ENCODE data around the gene UNG.

Gene UNG

DNA sequence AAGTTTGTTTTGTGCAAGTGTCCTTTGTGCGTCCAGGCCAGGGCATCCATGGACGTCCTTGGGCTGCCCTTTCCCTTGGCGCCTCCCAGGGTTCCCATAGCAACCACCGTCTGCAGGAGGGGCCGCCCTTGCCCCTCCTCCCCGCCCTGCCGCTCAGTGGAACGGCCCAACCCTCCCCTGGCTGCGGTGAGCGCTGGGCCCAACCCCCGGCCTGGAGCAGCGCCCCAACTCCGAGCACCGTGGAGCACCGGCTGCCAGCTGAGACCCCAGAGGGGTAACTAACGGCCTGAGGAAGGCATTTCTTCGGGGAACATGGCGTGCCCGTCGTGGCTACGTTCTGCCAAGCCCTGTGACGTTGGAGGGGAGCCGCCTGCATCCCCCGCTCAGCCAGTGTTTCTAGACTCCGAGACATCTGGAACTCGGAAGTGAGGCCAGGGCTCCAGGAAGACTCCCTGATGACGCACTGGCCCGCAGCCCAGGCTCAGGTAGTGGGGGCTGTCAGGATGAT, 13.6 kb downstream of the UNG start:
- in situ Hi-C loops (cut with MboI; ENCODE audit: low pct_unique_long_range_greater_than_20kb, low sequenced_read_pairs, unreplicated experiment) = loop anchor here (25.0 kb wide), 1 partner anchor 276 kb away; no protein-coding TSS in a partner anchor
- TF ChIP-seq, protein P1, sequence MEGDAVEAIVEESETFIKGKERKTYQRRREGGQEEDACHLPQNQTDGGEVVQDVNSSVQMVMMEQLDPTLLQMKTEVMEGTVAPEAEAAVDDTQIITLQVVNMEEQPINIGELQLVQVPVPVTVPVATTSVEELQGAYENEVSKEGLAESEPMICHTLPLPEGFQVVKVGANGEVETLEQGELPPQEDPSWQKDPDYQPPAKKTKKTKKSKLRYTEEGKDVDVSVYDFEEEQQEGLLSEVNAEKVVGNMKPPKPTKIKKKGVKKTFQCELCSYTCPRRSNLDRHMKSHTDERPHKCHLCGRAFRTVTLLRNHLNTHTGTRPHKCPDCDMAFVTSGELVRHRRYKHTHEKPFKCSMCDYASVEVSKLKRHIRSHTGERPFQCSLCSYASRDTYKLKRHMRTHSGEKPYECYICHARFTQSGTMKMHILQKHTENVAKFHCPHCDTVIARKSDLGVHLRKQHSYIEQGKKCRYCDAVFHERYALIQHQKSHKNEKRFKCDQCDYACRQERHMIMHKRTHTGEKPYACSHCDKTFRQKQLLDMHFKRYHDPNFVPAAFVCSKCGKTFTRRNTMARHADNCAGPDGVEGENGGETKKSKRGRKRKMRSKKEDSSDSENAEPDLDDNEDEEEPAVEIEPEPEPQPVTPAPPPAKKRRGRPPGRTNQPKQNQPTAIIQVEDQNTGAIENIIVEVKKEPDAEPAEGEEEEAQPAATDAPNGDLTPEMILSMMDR (IDR thresholded peaks at IDR 0.05; ENCODE audit: extremely low read depth, insufficient read depth, missing control alignments) = no peak
- DNase-seq (ENCODE audit: low spot score) = peak; percentile 57

GRCh38 chr12:109112720-109113465, 15.5 kb downstream of the UNG start:
- TF ChIP-seq, protein P1 (IDR thresholded peaks at IDR 0.05; ENCODE audit: extremely low read depth, insufficient read depth, missing control alignments) = no peak
- no peak for DNase-seq (ENCODE audit: low spot score)
- in situ Hi-C loops (cut with MboI; ENCODE audit: low pct_unique_long_range_greater_than_20kb, low sequenced_read_pairs, unreplicated experiment) = loop anchor here (25.0 kb wide), 1 partner anchor 274 kb away; no protein-coding TSS in a partner anchor

- DNase-seq (ENCODE audit: low spot score) = no peak
- in situ Hi-C loops (cut with MboI; ENCODE audit: low pct_unique_long_range_greater_than_20kb, low sequenced_read_pairs, unreplicated experiment) = loop anchor here (25.0 kb wide), 1 partner anchor 274 kb away; no protein-coding TSS in a partner anchor
- TF ChIP-seq, protein P1 (IDR thresholded peaks at IDR 0.05; ENCODE audit: extremely low read depth, insufficient read depth, missing control alignments) = no peak
These were observed 16.4 kb downstream of the UNG start for GRCh38 chr12:109113661-109114321.

DNA sequence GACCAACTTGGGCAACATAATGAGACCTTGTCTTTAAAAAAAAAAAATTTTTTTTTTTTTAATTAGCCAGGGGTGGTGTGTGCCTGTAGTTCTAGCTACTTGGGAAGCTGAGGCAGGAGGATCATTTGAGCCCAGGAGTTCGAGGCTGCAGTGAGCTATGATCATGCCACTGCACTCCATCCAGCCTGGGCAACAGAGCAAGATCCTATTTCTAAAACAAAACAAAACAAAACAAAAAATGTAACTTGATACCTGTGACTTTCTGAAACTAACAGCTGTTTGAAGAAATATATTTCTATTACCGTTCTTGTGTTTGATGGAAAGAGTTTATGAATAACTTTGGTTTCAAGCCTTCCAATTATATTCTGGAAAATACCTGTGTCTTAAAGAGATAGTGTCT, 17.2 kb downstream of the UNG start:
- in situ Hi-C loops (cut with MboI; ENCODE audit: low pct_unique_long_range_greater_than_20kb, low sequenced_read_pairs, unreplicated experiment) = loop anchor here (25.0 kb wide), 1 partner anchor 273 kb away; no protein-coding TSS in a partner anchor
- no peak for DNase-seq (ENCODE audit: low spot score)
- TF ChIP-seq, protein P1 (IDR thresholded peaks at IDR 0.05; ENCODE audit: extremely low read depth, insufficient read depth, missing control alignments) = no peak

DNA sequence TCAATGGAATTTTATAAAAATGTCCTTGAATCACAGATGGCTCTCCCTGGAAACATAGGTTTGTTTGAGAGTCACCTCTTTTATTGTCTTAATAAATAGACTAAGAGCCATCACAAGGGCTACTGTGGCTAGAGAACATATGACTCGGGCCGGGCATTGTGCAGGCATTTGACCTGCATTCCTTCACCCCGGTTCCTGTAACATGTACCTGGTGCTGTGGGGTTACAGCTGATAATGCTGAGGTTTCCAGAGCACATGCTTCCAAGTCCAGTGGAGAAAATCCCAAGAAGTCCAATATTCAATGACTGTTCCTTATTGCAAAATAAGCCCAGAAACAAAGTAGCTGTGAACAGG, 18.0 kb downstream of the UNG start:
- DNase-seq (ENCODE audit: low spot score) = no peak
- TF ChIP-seq, protein P1 (IDR thresholded peaks at IDR 0.05; ENCODE audit: extremely low read depth, insufficient read depth, missing control alignments) = no peak
- in situ Hi-C loops (cut with MboI; ENCODE audit: low pct_unique_long_range_greater_than_20kb, low sequenced_read_pairs, unreplicated experiment) = loop anchor here (25.0 kb wide), 1 partner anchor 272 kb away; no protein-coding TSS in a partner anchor

DNA sequence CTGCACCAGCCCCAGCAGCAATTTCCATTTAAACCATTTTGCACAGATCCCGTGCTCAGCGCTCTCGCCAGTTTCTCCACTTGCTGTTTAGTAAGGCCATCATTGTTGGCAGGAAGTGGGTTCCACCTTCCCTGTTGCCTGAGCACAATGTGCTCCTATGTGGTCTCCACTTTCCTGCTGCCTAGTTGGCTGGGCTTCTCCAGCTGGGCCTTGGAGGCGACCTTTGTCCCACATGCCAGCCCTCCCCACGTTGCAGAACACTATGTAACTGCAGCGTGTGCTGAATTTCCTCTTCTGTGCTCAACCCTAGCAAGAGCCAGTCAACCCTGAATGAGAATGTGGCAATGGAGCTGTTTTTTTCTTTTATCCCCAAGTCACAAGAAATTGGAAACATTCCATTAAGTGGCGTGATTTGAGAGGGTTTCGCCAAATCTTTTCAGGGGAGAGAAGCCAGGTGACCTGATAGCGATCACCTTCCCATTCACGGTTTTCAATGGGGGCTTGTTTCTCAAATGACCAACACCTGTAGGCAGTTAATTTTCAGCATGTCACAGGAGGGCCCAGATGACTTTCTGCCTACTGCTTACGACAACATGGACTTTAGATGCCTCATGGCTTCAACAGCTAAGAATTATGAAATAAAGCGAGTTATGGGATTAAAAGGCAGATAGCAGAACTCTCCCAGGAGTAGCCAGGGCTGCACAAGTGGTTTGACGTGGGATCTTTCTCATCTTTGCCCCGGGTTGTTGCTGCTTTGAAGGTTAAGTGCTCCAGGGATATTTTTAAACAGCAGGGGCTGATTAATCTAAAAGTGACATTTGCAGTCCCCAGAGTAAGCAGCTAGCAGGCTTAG, 18.6 kb downstream of the UNG start, which contains the start of gene ACACB:
TSS of gene ACACB (plus strand) at position 830 of the 853 bp plus-strand sequence. CDS start 22,819 bp downstream, outside the sequence.
- in situ Hi-C loops (cut with MboI; ENCODE audit: low pct_unique_long_range_greater_than_20kb, low sequenced_read_pairs, unreplicated experiment) = loop anchor here (25.0 kb wide), 1 partner anchor 271 kb away; no protein-coding TSS in a partner anchor
- no peak for DNase-seq (ENCODE audit: low spot score)
- TF ChIP-seq, protein P1 (IDR thresholded peaks at IDR 0.05; ENCODE audit: extremely low read depth, insufficient read depth, missing control alignments) = no peak
